ENCODE data around the gene VTI1B. TPM values are rescaled to one million over a fixed set of nuclear protein-coding genes. Genes with fewer than 3 reads are reported as not detected.
"Not testable (repeated sequence)": the region's sequence is repeated elsewhere in the genome, so short reads cannot be mapped to it uniquely, and the experiment has no call there.

The VTI1B gene
- total RNA-seq, 4 donors from 2014 or later: 66.1 to 123 (median 103) TPM

DNA sequence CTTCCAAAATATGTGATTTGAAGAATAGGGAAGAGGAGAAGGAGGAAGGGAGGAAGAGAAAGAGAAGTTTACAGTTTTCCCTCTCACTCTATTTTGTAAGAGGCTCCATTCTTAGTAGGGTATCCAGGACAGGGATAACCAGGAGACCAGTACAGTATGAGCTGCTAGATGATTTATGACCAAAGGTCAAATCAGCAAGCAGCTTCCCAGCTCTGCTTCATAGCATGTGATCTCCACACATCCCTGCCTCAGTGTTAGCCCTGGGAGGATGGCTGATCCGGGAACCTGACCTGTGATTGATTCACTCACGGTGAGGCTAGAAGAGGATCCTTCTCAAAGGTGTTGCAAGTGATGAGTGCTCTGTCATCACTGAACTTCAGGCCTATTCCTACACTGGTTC lies 43.8 kb upstream of the VTI1B start:
- no peaks in the 10 kb centered on the region for H3K9me3 ChIP-seq
- no peak for DNase-seq (ENCODE audit: low spot score in 2 of 2)
- no peak overlapping the region for H3K4me3 ChIP-seq
- 80 to 88% methylated on average over 2 of the region's 2 CpGs for WGBS, 2 donors
- no peak overlapping the region for H3K27ac ChIP-seq
- no peaks in the 10 kb centered on the region for H3K27me3 ChIP-seq
- TF ChIP-seq, protein P1, sequence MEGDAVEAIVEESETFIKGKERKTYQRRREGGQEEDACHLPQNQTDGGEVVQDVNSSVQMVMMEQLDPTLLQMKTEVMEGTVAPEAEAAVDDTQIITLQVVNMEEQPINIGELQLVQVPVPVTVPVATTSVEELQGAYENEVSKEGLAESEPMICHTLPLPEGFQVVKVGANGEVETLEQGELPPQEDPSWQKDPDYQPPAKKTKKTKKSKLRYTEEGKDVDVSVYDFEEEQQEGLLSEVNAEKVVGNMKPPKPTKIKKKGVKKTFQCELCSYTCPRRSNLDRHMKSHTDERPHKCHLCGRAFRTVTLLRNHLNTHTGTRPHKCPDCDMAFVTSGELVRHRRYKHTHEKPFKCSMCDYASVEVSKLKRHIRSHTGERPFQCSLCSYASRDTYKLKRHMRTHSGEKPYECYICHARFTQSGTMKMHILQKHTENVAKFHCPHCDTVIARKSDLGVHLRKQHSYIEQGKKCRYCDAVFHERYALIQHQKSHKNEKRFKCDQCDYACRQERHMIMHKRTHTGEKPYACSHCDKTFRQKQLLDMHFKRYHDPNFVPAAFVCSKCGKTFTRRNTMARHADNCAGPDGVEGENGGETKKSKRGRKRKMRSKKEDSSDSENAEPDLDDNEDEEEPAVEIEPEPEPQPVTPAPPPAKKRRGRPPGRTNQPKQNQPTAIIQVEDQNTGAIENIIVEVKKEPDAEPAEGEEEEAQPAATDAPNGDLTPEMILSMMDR (IDR thresholded peaks at IDR 0.05): no peak
- TF ChIP-seq POLR2A (IDR thresholded peaks at IDR 0.05) (no peak), EP300 (IDR thresholded peaks at IDR 0.05) (no peak)
- H3K36me3 ChIP-seq: no peaks in the 10 kb centered on the region
- peaks cover 0 to 9% (median 0%) of the 10 kb centered on the region in 4 donors for H3K4me1 ChIP-seq

DNA sequence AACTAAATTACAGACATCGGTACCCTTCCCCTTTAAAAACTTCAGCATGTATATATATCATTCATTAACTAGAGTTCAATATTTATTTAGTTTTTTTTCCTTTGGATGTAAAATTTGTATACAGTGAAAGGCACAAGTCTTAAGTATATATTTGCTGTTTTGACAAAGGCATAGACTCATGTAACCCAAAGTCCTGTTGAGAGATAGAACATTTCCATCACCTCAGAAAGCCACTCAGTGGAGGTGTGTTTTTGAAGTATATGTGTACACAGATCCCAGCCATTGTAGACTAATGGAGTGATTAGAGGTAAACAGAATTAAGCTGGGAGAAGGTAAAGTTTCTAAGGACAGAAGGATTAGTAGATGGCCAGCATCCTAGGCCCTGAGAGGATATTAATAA lies 42.6 kb upstream of the VTI1B start:
- no peak for TF ChIP-seq POLR2A (IDR thresholded peaks at IDR 0.05)
- no peak for TF ChIP-seq EP300 (IDR thresholded peaks at IDR 0.05)
- TF ChIP-seq, protein P1 (IDR thresholded peaks at IDR 0.05): no peak
- DNase-seq (ENCODE audit: low spot score in 2 of 2): no peak
- Histone ChIP-seq H3K27ac (no peak overlapping the region), H3K36me3 (no peaks in the 10 kb centered on the region), H3K4me3 (no peak overlapping the region), H3K4me1 (peaks cover 0 to 3% (median 0%) of the 10 kb centered on the region in 4 donors), H3K9me3 (no peaks in the 10 kb centered on the region), H3K27me3 (no peaks in the 10 kb centered on the region)
- WGBS, 2 donors: 94 to 100% methylated on average over 1 of the region's 1 CpG

DNA sequence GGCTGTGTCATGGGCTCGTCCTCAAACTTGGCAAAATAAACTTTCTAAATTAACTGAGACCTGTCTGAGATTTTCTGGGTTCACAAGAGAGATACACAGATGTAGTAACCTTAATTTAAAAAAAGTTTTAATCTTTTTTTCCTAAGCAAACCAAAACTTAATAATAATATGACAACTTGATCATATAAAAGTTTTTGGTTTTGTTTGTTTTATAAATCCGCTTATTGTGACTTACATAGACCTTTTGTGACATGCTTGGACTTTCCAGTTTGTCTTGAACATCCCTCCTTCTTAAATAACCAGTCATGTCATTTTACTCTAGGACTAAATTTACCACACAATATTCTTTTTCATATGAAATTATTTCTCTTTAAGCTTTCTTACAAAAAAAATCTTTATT lies 35.8 kb upstream of the VTI1B start:
- H3K4me3 ChIP-seq: no peak overlapping the region
- H3K27me3 ChIP-seq: no peaks in the 10 kb centered on the region
- H3K9me3 ChIP-seq: no peaks in the 10 kb centered on the region
- H3K27ac ChIP-seq: no peak overlapping the region
- WGBS, 2 donors: 86 to 92% methylated on average over 2 of the region's 2 CpGs
- no peak for DNase-seq (ENCODE audit: low spot score in 2 of 2)
- no peaks in the 10 kb centered on the region for H3K4me1 ChIP-seq
- H3K36me3 ChIP-seq: no peaks in the 10 kb centered on the region
- TF ChIP-seq, protein P1 (IDR thresholded peaks at IDR 0.05): no peak
- TF ChIP-seq POLR2A (IDR thresholded peaks at IDR 0.05): no peak
- no peak for TF ChIP-seq EP300 (IDR thresholded peaks at IDR 0.05)

DNA sequence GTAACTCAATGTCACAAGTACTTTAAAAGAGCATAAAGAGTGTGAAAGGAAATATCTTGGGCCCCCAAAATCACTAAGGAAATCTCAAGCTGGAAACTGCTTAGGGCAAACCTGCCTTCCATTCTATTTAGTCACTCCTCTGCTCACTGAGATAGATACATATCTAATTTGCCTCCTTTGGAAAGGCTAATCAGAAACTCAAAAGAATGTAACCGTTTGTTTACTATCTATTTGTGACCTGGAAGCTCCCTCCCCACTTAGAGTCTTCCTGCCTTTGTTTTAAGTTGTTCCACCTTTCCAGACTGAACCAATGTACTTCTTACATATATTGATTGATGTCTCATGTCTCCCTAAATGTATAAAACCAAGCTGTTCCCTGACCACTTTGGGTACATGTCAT lies 35.4 kb upstream of the VTI1B start:
- 69 to 76% methylated on average over 1 of the region's 1 CpG for WGBS, 2 donors
- not testable (repeated sequence) for H3K4me3 ChIP-seq; DNase-seq (ENCODE audit: low spot score in 2 of 2); H3K27me3 ChIP-seq; H3K27ac ChIP-seq; H3K36me3 ChIP-seq; H3K9me3 ChIP-seq; H3K4me1 ChIP-seq

DNA sequence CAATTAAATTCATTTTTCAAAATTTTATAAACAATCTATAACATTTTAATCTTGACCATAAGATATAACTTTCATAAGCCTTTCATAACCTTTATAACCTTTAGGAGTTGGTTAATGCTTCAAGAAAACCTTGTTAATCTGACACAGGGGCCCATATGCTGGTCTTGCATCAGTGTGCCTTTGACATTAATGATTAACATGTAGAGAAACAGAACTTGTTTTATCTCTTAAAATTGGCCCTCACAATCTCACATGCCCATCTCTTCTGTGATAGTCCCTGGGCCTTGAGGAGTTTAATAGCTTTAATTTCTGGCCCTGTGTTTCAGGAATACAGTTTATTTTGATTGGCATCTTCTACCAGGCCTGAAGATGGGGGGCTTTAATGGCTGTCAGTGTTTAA lies 34.9 kb upstream of the VTI1B start:
- not testable (repeated sequence) for H3K4me3 ChIP-seq; DNase-seq (ENCODE audit: low spot score in 2 of 2); H3K36me3 ChIP-seq; H3K4me1 ChIP-seq; H3K27ac ChIP-seq; H3K27me3 ChIP-seq; H3K9me3 ChIP-seq

DNA sequence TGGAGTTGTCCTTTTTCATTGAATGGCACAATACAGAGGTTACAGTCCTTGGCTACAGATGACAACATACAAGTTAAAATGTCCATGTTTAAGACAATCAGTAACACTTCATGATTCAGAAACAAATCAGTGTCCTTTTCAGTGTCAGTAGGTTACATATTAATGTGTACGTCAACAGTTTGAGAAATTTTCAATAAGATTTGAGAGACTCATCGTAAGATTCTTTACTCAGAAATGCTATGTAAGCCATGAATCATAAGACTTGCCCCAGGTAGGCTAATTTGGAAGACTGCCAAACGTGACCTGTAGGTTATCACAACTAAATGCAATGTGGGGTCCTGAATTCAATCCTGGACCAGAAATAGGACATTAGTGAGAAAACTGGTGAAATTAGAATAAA lies 30.8 kb upstream of the VTI1B start:
- Histone ChIP-seq H3K36me3 (no peaks in the 10 kb centered on the region), H3K4me1 (peaks cover 0 to 8% (median 0%) of the 10 kb centered on the region in 4 donors), H3K9me3 (no peaks in the 10 kb centered on the region), H3K4me3 (no peak overlapping the region), H3K27me3 (no peaks in the 10 kb centered on the region), H3K27ac (peak overlapping the region in 1 of 4 donors; percentile 58)
- DNase-seq (ENCODE audit: low spot score in 2 of 2): no peak
- WGBS, 2 donors: 57 to 60% methylated on average over 3 of the region's 3 CpGs
- no peak for TF ChIP-seq EP300 (IDR thresholded peaks at IDR 0.05)
- TF ChIP-seq, protein P1 (IDR thresholded peaks at IDR 0.05): no peak
- TF ChIP-seq POLR2A (IDR thresholded peaks at IDR 0.05): no peak

All from tibial nerve (tissue), 4 donors.